Measurements from ENCODE around the gene CCDC195. TPM values are rescaled to one million over a fixed set of nuclear protein-coding genes. Genes with fewer than 3 reads are reported as not detected.
"Not testable (repeated sequence)": the region's sequence is repeated elsewhere in the genome, so short reads cannot be mapped to it uniquely, and the experiment has no call there.

Gene CCDC195
- total RNA-seq, 1 donor from 2014 or later = not detected

DNA sequence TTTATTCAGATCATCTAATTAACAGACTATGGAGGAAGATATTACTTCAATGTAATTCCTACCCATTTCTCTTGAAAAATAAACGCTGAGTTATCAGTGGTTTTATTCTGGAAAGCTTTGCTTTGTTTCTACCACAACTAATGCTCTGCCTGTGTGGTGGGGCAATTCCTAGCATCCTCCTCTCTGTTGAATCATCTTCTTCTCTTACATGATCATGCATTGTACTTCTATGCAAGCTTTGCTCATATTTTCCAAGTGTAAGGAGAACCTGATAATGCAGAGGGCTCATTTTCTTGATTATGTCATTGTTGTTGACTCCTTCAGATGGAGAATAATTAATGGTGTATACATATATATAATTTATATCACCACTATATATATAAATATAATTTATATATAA, 46.7 kb downstream of the CCDC195 start:
- no peak for DNase-seq (ENCODE audit: extremely low spot score in 2 of 2)
- intact Hi-C loops (cut with DNase I) = no loop called here
- no peak overlapping the region for H3K4me3 ChIP-seq
- no peaks in the 10 kb centered on the region for H3K4me1 ChIP-seq
- no peaks in the 10 kb centered on the region for H3K27me3 ChIP-seq
- no peak overlapping the region for H3K27ac ChIP-seq
- H3K9me3 ChIP-seq = no peaks in the 10 kb centered on the region
- TF ChIP-seq POLR2A (IDR thresholded peaks at IDR 0.05) (no peak), POLR2AphosphoS5 (IDR thresholded peaks at IDR 0.05; ENCODE audit: insufficient read depth in 1 of 2, low read depth in 1 of 2) (no peak)
- TF ChIP-seq, protein P1, sequence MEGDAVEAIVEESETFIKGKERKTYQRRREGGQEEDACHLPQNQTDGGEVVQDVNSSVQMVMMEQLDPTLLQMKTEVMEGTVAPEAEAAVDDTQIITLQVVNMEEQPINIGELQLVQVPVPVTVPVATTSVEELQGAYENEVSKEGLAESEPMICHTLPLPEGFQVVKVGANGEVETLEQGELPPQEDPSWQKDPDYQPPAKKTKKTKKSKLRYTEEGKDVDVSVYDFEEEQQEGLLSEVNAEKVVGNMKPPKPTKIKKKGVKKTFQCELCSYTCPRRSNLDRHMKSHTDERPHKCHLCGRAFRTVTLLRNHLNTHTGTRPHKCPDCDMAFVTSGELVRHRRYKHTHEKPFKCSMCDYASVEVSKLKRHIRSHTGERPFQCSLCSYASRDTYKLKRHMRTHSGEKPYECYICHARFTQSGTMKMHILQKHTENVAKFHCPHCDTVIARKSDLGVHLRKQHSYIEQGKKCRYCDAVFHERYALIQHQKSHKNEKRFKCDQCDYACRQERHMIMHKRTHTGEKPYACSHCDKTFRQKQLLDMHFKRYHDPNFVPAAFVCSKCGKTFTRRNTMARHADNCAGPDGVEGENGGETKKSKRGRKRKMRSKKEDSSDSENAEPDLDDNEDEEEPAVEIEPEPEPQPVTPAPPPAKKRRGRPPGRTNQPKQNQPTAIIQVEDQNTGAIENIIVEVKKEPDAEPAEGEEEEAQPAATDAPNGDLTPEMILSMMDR (IDR thresholded peaks at IDR 0.05) = no peak
- no peaks in the 10 kb centered on the region for H3K36me3 ChIP-seq

DNA sequence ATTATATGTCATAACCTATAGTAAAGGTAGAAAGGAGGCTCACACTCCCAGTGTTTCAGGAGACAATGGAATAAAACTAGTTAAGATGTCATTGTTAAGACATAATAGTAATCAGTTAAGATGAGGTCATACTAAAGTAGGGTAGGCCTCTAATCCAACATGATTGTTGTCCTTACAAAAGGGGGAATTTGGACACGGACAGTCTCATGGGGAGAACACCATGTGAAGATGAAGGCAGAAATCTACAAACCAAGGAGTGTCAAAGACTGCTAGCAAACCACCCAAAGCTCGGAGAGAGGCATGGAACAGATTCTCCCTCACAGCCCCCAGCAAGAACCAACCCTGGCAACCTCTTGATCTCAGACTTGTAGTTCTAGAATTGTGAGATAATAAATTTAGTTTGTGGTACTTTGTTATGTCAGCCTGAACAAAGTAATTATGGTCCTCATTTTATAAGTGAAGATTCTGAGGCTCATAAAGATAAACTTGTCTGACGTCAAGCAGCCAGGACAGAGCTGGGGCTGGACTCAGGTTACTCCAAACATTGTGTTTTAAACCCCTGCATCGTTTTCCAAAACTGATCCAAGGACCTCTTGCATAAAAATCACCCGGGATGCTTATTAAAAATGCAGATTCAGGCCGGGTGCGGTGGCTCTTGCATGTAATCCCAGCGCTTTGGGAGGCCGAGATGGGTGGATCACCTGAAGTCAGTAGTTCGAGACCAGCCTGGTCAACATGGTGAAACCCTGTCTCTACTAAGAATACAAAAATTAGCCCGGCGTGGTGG, 47.8 kb downstream of the CCDC195 start:
- H3K9me3 ChIP-seq = no peaks in the 10 kb centered on the region
- H3K4me3 ChIP-seq = no peak overlapping the region
- intact Hi-C loops (cut with DNase I) = no loop called here
- no peak for DNase-seq (ENCODE audit: extremely low spot score in 2 of 2)
- H3K27ac ChIP-seq = no peak overlapping the region
- no peaks in the 10 kb centered on the region for H3K27me3 ChIP-seq
- no peaks in the 10 kb centered on the region for H3K4me1 ChIP-seq
- no peaks in the 10 kb centered on the region for H3K36me3 ChIP-seq
- TF ChIP-seq POLR2AphosphoS5 (IDR thresholded peaks at IDR 0.05; ENCODE audit: insufficient read depth in 1 of 2, low read depth in 1 of 2) = no peak
- TF ChIP-seq POLR2A (IDR thresholded peaks at IDR 0.05) = no peak
- TF ChIP-seq, protein P1 (IDR thresholded peaks at IDR 0.05) = no peak

DNA sequence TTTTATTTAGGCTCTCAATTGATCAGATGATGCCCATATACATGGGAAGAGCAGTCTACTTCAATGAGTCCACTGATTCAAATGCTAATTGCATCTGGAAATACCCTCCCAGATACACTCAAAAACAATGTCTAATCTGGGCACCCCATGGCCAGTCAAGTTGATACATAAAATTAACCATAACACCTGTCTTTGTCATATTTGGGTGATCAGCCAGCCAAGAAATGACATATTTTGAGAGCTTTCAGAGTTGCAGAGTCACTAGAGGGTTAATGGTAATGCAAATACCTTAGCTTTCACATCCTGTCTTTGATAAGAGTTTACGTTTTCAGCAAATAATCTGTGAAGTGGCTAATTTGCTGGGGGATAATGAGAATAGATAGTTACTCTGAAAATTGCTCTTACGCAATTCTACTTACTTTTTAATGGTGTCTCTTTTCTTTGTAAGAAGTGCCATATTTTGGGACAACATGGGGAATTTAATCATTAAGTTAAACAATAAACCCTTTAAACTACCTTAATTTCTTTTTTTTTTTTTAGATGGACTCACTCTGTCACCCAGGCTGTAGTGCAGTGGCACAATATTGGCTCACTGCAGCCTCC, 49.1 kb downstream of the CCDC195 start:
- no peak overlapping the region for H3K4me3 ChIP-seq
- no peak for DNase-seq (ENCODE audit: extremely low spot score in 2 of 2)
- no peak overlapping the region for H3K27ac ChIP-seq
- no peak for TF ChIP-seq POLR2A (IDR thresholded peaks at IDR 0.05)
- no peak for TF ChIP-seq POLR2AphosphoS5 (IDR thresholded peaks at IDR 0.05; ENCODE audit: insufficient read depth in 1 of 2, low read depth in 1 of 2)
- TF ChIP-seq, protein P1 (IDR thresholded peaks at IDR 0.05) = no peak
- H3K36me3 ChIP-seq = no peaks in the 10 kb centered on the region
- H3K27me3 ChIP-seq = no peaks in the 10 kb centered on the region
- H3K9me3 ChIP-seq = no peaks in the 10 kb centered on the region
- no peaks in the 10 kb centered on the region for H3K4me1 ChIP-seq
- intact Hi-C loops (cut with DNase I) = no loop called here

DNA sequence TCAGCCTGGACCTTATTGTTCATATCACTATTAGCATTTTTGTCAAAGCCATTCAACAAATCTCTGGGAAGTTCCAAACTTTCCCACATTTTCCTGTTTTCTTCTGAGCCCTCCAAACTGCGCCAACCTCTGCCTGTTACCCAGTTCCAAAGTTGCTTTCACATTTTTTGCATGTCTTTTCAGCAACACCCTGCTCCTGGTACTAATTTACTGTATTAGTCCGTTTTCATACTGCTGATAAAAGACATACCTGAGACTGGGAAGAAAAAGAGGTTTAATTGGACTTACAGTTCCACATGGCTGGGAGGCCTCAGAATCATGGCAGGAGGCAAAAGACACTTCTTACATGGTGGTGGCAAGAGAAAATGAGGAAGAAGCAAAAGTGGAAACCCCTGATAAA, 52.8 kb downstream of the CCDC195 start:
- H3K4me3 ChIP-seq; H3K9me3 ChIP-seq; H3K27me3 ChIP-seq; H3K27ac ChIP-seq; H3K4me1 ChIP-seq; DNase-seq (ENCODE audit: extremely low spot score in 2 of 2); intact Hi-C loops (cut with DNase I); H3K36me3 ChIP-seq: not testable (repeated sequence)

DNA sequence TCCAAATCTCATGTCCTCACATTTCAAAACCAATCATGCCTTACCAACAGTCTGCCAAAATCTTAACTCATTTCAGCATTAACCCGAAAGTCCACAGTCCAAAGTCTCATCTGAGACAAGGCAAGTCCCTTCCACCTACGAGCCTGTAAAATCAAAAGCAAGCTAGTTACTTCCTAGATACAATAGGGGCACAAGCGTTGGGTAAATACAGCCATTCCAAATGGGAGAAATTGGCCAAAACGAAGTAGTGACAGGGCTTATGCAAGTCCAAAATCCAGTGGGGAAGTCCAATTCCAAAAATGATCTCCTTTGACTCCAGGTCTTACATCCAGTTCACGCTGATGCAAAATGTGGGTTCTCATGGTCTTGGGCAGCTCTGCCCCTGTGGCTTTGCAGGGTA, 54.5 kb downstream of the CCDC195 start:
- intact Hi-C loops (cut with DNase I); H3K36me3 ChIP-seq; H3K27me3 ChIP-seq; DNase-seq (ENCODE audit: extremely low spot score in 2 of 2); H3K4me1 ChIP-seq; H3K4me3 ChIP-seq; H3K27ac ChIP-seq; H3K9me3 ChIP-seq: not testable (repeated sequence)

DNA sequence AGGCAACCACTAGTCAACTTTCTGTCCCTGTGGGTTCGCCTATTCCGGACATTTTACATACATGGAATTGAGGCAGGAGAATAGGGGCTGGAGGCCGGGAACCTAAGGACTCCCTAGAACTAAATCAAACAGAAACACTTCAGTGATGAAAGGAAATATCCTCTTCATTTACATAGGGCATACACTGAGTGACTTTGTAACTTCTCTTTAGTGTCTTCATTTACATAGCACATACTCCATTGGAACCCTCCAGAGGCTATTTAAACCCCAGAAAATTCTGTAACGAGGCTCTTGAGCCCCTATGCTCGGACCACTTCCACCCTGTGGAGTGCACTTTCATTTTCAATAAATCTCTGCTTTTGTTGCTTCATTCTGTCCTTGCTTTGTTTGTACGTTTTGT, 56.5 kb downstream of the CCDC195 start:
- Histone ChIP-seq H3K4me3 (no peak overlapping the region), H3K27me3 (no peaks in the 10 kb centered on the region), H3K9me3 (no peaks in the 10 kb centered on the region), H3K4me1 (no peaks in the 10 kb centered on the region), H3K27ac (no peak overlapping the region), H3K36me3 (no peaks in the 10 kb centered on the region)
- TF ChIP-seq, protein P1 (IDR thresholded peaks at IDR 0.05) = no peak
- TF ChIP-seq POLR2AphosphoS5 (IDR thresholded peaks at IDR 0.05; ENCODE audit: insufficient read depth in 1 of 2, low read depth in 1 of 2) (no peak), POLR2A (IDR thresholded peaks at IDR 0.05) (no peak)
- intact Hi-C loops (cut with DNase I) = no loop called here
- DNase-seq (ENCODE audit: extremely low spot score in 2 of 2) = no peak
